ENCODE data around the gene NDFIP1. TPM values are rescaled to one million over a fixed set of nuclear protein-coding genes. Genes with fewer than 3 reads are reported as not detected.

NDFIP1 gene
- total and polyA plus RNA-seq, 2 of the 8 experiments (the other 6 are each of a cell fraction or from before 2014, with no cell fraction given) = 8.8 to 27.1 TPM

DNA sequence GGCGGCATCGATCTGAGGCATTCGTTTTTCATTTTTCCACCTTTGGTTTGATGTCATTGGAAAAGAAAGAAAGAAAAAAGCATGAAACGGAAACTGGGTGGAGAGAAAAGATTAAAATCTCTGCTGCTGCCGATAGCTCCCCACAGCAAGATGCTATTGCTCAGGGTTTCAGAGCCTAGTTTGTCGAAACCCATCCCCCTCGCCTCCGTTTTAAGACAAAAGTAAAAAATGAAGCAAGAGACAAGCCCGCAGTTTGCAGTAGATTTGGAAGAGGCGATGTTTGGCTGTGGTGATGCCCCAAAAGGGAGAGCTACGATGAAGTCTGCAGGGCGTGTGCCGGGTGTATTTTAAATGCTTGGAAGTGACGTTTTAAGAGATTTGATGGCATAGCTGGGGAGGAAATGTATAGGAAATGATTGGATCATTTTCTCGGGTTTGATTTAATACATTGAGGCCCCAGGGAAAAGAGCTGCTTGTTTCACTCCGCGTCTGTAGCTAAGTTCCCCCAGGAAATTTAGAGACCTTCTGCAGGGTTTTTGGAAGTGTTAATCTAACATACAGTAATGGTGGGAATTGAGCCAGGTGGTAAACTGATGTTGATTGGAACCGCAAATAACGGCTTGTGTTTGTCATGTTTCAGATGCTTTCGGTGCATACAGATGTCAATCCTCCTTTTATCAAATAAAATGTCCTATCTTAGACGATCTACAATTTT, 909 bp downstream of the NDFIP1 start:
- H3K27ac ChIP-seq (ENCODE audit: low read depth, low read length) = 0 out of 2 replicates have a peak overlapping the region, but pooled peaks have one; percentile 74
- no peak for DNase-seq (ENCODE audit: low read depth in 1 of 2, low spot score in 2 of 2)
- CTCF ChIA-PET (ENCODE audit: partially characterized antibody) = interaction anchor here (0.5 to 1.3 kb wide), 5 partner anchors 9 to 434 kb away, joined by 3 to 4 read pairs (median 3); no protein-coding TSS in a partner anchor

More for the DNA sequence above, 909 bp downstream of the NDFIP1 start:
- Histone ChIP-seq H3K14ac (ENCODE audit: insufficient read length) (no peak overlapping the region), H3K4ac (replicated peaks; ENCODE audit: insufficient read length, low read depth, low read length) (no peak overlapping the region), H3K18ac (ENCODE audit: extremely low read depth, low read length) (no peak overlapping the region), H3K23ac (ENCODE audit: insufficient read length) (no peak overlapping the region), H3K23me2 (ENCODE audit: low read depth, low read length) (peaks cover 7% of the 10 kb centered on the region), H3K79me1 (ENCODE audit: low read depth, low read length) (peaks cover 3% of the 10 kb centered on the region; the same call in 1 of the 2 replicates), H4K91ac (replicated peaks; ENCODE audit: insufficient read length, low read length) (no peak overlapping the region), H3K4me3 (ENCODE audit: extremely low read depth in 1 of 4, insufficient read depth in 2 of 4, low read depth in 3 of 4, low read length in 4 of 4) (peak overlapping the region; percentile 68 to 76 (median 72)), H3K4me1 (replicated peaks in 1 of 4; ENCODE audit: control insufficient read depth in 3 of 4, insufficient read depth in 4 of 4, low read length in 3 of 4) (peaks cover 2 to 7% (median 5%) of the 10 kb centered on the region in 4 experiments; a peak in 6 of 7 replicates), H3K56ac (replicated peaks; ENCODE audit: insufficient read length, low read depth, low read length) (no peak overlapping the region), H3K9ac (replicated peaks in 1 of 4; ENCODE audit: extremely low read depth in 1 of 4, low read depth in 3 of 4, low read length in 3 of 4) (peak overlapping the region; percentile 87 to 100 (median 96)), H2AFZ (ENCODE audit: low read length) (no peak overlapping the region), H4K5ac (ENCODE audit: insufficient read length, low read depth, low read length) (no peak overlapping the region), H3K79me2 (ENCODE audit: control insufficient read depth in 1 of 2, insufficient read depth in 2 of 2, low read length in 2 of 2) (peaks cover 0 to 47% of the 10 kb centered on the region in 2 experiments; a peak in 3 of 4 replicates), H2AK5ac (ENCODE audit: low read depth, low read length) (no peak overlapping the region), H2BK20ac (ENCODE audit: low read length) (no peak overlapping the region), H2BK15ac (ENCODE audit: low read length) (no peak overlapping the region), H2BK5ac (ENCODE audit: low read depth, low read length) (no peak overlapping the region), H3K27me3 (replicated peaks in 1 of 4; ENCODE audit: control insufficient read depth in 3 of 4, extremely low read depth in 1 of 4, insufficient read depth in 3 of 4, low read length in 3 of 4) (peaks cover 0 to 5% (median 3%) of the 10 kb centered on the region in 4 experiments; a peak in 6 of 7 replicates), H2BK120ac (replicated peaks; ENCODE audit: low read depth, low read length) (no peak overlapping the region), H4K8ac (ENCODE audit: extremely low read depth, insufficient read depth, low read length) (peak overlapping the region; percentile 100; the same call in 1 of the 2 replicates), H4K20me1 (replicated peaks in 1 of 2; ENCODE audit: control insufficient read depth in 1 of 2, insufficient read depth in 2 of 2, low read length in 2 of 2) (peaks cover 0 to 1% of the 10 kb centered on the region in 2 experiments), H3K36me3 (ENCODE audit: control insufficient read depth in 2 of 4, insufficient read depth in 4 of 4, low read length in 3 of 4) (no peaks in the 10 kb centered on the region), H3K4me2 (ENCODE audit: insufficient read depth in 1 of 2, low read depth in 2 of 2, low read length in 2 of 2) (peak overlapping the region; percentile 86 to 93), H3K9me3 (ENCODE audit: insufficient read depth in 2 of 2, low read depth in 1 of 2, low read length in 1 of 2) (no peaks in the 10 kb centered on the region), H2BK12ac (ENCODE audit: low read depth, low read length) (peak overlapping the region; percentile 60; the same call in 1 of the 2 replicates)
- TF ChIP-seq POU5F1 (IDR thresholded peaks at IDR 0.05; ENCODE audit: low read depth, low read length) (no peak), BACH1 (IDR thresholded peaks at IDR 0.05; ENCODE audit: low read length) (no peak), ASH2L (IDR thresholded peaks at IDR 0.05; ENCODE audit: low read length) (peak; percentile 5)
- WGBS, 2 experiments (ENCODE audit: extremely low coverage in 1 of 2, insufficient coverage in 1 of 2, insufficient read length in 1 of 2, insufficient replicate concordance in 2 of 2, low coverage in 1 of 2, low lambda C conversion rate in 2 of 2, missing lambda C conversion rate in 1 of 2) = 10% methylated on average over 21 of the region's 21 CpGs; no CpG with 5 or more reads in 1 of the 2 experiments
- POLR2A ChIA-PET (ENCODE audit: partially characterized antibody) = interaction anchor here (0.9 to 1.9 kb wide), 8 partner anchors 10 to 140 kb away, joined by 3 to 8 read pairs (median 3); partner anchors contain the start of gene GNPDA1
- no peak for FAIRE-seq
